NT2/D1 (cell line): ENCODE results near the gene HDGFL2.

ENCODE experiments used
- YY1 ChIP-seq: IDR thresholded peaks from 2 replicates; pipeline ENCODE4 v1.6.1; 2011; ENCODE audit not compliant: insufficient read length, insufficient read depth
- ZNF274 ChIP-seq: IDR thresholded peaks from 2 replicates; pipeline ENCODE4 v1.6.1; 2011; ENCODE audit warnings: mild to moderate bottlenecking, low read depth, low read length

DNA sequence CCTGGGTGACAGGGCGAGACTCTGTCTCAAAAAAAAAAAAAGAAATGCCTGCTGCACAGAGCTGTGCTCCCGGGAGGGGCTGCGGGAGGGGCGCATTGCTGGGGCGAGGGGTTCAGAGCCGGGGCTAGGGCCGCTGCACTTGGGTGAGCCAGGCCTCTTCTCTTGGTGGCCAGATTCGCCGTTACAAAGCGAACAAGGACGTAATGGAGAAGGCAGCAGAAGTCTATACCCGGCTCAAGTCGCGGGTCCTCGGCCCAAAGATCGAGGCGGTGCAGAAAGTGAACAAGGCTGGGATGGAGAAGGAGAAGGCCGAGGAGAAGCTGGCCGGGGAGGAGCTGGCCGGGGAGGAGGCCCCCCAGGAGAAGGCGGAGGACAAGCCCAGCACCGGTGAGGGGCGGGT is 27.2 kb downstream of the HDGFL2 start:
- TF ChIP-seq ZNF274 (no peak), YY1 (no peak)
